HG03521 (cell line): ENCODE data around the gene ROBO3.

Source experiments
- ATAC-seq: cut with Tn5 transposase; IDR thresholded peaks from one replicate; pipeline ENCODE4 v1.9.1; 2021; ENCODE audit warnings: mild to moderate bottlenecking, moderate library complexity; ENCODE audit not compliant: unreplicated experiment

The ROBO3 gene, protein sequence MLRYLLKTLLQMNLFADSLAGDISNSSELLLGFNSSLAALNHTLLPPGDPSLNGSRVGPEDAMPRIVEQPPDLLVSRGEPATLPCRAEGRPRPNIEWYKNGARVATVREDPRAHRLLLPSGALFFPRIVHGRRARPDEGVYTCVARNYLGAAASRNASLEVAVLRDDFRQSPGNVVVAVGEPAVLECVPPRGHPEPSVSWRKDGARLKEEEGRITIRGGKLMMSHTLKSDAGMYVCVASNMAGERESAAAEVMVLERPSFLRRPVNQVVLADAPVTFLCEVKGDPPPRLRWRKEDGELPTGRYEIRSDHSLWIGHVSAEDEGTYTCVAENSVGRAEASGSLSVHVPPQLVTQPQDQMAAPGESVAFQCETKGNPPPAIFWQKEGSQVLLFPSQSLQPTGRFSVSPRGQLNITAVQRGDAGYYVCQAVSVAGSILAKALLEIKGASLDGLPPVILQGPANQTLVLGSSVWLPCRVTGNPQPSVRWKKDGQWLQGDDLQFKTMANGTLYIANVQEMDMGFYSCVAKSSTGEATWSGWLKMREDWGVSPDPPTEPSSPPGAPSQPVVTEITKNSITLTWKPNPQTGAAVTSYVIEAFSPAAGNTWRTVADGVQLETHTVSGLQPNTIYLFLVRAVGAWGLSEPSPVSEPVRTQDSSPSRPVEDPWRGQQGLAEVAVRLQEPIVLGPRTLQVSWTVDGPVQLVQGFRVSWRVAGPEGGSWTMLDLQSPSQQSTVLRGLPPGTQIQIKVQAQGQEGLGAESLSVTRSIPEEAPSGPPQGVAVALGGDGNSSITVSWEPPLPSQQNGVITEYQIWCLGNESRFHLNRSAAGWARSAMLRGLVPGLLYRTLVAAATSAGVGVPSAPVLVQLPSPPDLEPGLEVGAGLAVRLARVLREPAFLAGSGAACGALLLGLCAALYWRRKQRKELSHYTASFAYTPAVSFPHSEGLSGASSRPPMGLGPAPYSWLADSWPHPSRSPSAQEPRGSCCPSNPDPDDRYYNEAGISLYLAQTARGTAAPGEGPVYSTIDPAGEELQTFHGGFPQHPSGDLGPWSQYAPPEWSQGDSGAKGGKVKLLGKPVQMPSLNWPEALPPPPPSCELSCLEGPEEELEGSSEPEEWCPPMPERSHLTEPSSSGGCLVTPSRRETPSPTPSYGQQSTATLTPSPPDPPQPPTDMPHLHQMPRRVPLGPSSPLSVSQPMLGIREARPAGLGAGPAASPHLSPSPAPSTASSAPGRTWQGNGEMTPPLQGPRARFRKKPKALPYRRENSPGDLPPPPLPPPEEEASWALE (N-terminal part only)

DNA sequence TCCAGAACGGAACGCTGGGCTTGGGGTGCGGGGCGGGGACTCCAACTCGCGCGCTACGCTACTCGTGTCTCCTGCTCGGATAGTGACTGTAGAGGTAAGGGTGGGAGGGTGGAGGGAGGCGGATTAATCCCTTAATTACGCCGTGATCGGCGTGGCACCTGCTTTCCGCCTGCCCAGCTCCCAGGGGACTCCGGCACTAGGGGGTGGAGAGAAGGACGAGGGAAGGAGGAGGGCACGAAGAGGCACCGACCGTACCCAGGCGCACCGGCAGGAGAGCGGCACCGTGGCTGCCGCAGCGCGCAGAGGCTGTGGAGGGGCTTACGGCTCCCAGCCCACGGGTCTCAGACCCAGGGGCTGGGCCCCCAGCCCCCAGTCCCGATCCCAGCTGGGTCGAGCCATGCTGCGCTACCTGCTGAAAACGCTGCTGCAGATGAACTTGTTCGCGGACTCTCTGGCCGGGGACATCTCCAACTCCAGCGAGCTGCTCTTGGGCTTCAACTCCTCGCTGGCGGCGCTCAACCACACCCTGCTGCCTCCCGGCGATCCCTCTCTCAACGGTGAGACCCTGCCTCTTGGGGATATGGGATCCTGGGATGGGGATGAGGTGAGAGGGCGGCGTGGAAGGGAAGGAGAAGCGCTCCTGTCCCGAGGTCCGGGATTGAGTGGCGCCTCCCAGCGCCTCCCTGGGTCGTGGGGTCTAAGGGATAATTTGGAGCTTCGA, at the start of gene ROBO3:
ROBO3 (plus strand) TSS at position 252 of the 721 bp plus-strand sequence; CDS start at position 398, 146 bp downstream.
- no peak for ATAC-seq

- no peak for ATAC-seq
These were observed 48.2 kb upstream of the ROBO3 start for GRCh38 chr11:124817036-124817435.

DNA sequence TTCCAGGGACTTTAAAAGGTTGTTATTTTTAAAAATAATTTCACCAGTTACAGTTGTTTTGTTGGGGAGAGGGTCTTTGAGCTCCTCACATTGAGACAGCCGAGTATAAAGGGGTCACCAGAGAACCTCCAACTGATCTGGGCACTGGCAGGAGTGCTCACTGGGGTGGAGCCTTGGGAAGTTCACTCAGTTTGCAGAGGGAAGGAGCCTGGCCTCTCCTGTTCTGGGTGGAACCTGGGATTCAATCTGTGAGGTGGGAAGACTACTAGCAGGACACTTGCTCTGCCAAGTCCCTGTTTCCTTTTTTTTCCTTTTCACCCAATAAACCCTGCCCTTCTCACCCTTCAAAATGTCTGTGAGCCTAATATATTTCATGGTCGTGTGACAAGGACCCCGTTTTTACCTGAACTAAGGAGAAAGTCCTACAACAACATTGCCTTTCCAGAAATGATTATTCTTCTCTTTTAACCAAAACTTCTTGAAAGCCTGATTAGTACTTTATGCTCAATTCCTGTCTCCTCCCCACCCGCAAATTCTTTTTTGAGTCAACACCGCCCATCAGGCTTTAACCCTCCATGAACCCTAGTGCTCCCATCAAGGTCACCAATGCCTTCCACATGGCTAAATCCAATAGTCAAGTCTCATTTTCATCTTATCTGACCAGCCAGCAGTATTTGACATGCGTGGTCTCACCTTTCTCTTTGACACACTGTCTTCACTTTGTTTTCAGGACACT, 43.1 kb upstream of the ROBO3 start:
- no peak for ATAC-seq

DNA sequence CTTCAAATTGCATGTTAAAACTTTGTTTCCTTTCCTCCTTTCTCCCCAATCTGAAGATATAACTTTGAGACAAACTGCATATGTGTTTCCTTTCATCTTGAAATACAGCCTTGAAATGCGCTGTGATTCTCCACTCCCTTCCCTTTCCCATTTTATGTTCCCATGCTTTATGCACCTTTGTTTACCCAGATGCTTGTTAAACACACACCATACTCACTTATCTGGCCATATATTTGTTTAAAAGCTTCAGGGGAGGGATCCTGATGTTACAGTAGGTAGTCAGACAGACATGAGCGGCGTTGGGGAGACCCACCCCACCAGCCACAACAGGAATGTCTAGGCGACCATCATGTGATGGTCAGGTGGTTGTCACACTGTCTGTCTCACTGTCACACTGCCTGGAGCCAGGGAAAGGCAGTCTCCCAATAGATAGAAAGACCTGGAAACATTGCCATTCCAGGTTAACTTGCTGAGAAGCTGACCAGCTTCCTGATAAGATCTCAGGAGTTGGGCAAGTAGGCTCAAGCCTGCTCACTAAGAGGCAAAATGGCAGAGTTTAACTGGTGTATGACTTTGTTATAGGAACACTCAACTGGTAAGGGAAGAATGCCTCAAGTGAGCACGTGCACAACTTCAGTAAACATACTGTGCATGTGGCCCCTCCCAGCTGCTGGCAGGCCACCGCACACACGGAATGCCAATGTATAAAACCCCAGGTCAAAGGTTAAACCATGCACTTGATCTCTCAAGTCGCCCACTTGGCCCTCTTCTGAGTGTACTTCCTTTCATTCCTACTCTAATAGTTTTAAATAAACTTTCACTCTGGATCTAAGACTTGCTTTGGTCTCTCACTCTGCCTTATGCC, 41.5 kb upstream of the ROBO3 start:
- no peak for ATAC-seq

DNA sequence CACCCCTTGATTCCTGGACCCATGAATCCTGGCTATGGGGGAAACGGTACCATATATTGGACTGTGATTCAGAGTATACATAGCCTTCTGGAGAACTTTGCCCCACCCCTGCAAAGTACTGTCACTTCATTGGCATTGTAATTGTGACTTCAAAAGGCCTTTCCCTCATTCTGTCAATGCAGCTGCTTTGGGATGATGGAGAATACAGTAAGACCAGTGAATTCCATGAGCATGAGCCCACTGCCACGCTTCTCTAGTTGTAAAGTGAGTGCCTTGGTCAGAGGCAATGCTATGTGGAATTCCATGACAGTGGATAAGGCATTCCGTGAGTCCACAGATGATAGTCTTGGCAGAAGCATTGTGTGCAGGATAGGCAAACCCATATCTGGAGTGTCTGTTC, 39.4 kb upstream of the ROBO3 start:
- no peak for ATAC-seq

- ATAC-seq: no peak
These were observed 35.2 kb upstream of the ROBO3 start for GRCh38 chr11:124829986-124830385.

DNA sequence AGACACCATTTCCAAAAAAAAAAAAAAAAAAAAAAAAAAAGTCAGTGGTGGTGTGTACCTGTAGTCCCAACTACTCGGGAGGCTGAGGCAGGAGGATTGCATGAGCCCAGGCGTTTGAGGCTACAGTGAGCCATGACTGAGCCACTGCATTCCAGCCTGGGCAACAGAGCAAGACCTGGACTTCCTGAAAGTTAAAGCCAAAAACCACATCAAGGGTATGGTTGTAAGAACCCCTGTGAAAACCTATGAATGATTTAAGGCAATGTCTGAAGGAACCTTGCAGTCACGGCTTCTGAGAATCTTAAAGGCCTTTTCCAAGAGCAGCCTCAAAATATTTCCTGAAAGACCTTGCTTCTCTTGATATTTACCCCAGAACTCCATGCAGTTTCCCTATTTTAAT, 34.5 kb upstream of the ROBO3 start:
- no peak for ATAC-seq

DNA sequence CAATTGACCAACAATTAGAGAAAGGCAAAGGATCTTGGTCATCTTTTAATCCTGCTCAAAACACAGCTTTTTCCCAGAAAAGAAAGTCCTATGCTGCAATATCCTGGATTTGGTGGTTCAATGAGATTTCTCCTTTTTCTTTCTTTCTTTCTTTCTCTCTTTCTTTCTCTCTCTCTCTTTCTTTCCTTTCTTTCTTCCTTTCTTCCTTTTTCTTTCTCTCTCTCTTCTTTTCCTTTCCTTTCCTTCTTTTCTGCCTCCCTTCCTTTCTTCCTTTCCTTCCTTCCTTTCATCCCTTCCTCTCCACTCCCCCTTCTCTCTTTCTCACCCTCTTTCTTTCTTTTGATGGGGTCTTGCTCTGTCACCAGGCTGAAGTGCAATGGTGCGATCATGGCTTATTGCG, 33.3 kb upstream of the ROBO3 start:
- ATAC-seq: no peak

DNA sequence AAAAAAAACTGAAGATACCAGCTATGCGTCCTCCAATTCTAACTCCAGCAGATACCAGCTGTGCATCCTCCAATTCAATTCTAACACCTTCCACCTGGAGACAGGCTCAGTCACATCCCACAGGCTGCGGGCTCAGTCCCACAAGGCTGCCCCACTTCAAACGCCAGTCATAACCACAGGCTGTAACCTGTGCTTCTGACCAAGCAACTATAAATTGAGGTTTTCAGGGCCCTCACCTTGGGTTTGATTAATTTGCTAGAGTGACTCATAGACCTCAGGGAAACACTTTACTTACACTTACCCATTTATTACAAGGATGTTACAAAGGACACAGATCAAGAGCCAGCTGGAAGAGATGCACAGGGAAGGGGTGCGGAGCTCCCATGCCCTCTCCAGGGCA, 32.7 kb upstream of the ROBO3 start:
- no peak for ATAC-seq

- no peak for ATAC-seq
These were observed 30.6 kb upstream of the ROBO3 start for GRCh38 chr11:124834526-124835180.

DNA sequence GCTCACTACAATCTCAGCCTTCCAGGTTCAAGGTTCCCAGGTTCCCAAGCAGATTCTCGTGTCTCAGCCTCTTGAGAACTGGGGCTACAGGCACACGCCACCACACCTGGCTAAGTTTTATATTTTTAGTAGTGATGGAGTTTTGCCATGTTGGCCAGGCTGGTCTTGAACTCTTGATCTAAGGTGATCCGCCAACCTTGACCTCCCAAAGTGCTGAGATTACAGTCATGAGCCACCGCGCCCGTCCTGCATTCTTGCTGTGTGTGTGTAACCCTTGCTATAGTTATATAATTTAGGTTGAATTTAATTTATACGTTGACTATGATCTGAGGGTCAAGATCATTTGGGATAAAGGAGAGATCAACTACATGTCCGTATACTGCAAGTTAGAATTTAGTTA, 29.3 kb upstream of the ROBO3 start:
- ATAC-seq: no peak

- no peak for ATAC-seq
These were observed 27.8 kb upstream of the ROBO3 start for GRCh38 chr11:124837491-124837856.

- ATAC-seq: no peak
These were observed 26.5 kb upstream of the ROBO3 start for GRCh38 chr11:124838805-124839127.

DNA sequence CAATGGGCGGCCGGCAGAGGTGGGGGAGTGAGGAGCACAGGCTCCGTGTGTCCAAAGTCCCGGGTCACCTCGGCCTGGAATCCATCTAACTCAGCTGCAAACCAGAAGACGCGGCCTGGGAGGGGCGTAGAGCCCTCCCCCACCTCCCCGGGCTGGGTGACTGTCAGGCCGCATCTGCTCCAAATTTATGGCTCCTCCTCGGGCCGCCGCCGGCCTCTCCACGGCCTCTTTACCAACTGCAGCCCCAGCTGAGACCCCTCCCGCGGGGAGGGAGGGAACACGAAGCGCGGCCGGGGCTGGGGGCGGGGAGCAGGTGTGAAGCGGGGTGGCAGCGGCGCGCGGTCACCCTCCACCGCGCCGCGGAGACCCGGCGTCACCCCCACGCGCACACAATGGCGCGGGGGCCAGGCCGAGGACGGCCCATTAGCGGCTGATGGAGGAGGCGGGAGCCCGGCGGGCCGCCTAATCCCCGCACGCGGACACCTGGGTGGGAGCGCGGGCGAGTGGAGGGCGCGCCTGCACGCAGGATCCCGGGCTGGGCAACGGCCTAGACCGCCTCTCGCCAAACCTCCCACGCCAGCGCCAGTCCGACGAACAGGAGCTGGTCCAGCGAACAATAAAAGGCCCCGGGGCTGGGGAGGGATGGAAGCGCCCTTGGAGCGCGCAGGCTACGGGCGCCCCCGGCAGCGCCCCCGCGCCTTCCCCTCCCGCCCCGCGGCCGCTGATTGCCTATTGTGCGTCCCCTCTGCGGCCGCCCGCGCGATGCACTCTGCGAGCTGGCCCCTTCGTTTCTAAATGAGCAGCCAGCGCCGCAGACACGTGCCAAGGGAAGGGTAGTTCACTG, 25.9 kb upstream of the ROBO3 start:
- ATAC-seq: no peak

- ATAC-seq: no peak
These were observed 25.1 kb upstream of the ROBO3 start for GRCh38 chr11:124839972-124840621.

DNA sequence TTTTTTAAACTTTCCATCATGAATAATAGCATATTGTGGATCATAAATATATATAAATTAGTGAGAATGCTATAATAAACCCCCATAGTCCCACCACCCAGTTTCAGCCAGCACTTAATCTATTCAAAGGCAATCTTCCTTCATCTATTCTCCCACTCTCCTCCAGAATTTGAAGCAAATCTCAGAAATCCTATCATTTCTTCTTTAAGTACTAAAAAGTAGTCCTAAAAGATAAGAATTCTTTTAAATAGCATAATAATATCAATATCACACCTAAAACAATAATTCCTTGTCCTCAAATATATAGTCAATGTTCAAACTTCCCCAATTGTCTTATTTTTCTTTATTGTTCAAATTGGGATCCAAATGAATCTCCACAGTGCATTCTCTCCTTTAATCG, 24.6 kb upstream of the ROBO3 start:
- no peak for ATAC-seq

- no peak for ATAC-seq
These were observed 24.0 kb upstream of the ROBO3 start for GRCh38 chr11:124841201-124841600.
